HL-60/S4 (cell line): Measurements from ENCODE around the gene TEX19.

Experiments
- in situ Hi-C: fragments of 300-500 bp; cut with MboI; formaldehyde crosslinking; loops from 2 replicates; pipeline ENCODE4 v1.14.3; 2022; ENCODE audit warnings: low sequenced_read_pairs

TEX19 gene, protein sequence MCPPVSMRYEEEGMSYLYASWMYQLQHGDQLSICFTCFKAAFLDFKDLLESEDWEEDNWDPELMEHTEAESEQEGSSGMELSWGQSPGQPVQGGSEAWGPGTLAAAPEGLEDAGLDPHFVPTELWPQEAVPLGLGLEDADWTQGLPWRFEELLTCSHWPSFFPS

DNA sequence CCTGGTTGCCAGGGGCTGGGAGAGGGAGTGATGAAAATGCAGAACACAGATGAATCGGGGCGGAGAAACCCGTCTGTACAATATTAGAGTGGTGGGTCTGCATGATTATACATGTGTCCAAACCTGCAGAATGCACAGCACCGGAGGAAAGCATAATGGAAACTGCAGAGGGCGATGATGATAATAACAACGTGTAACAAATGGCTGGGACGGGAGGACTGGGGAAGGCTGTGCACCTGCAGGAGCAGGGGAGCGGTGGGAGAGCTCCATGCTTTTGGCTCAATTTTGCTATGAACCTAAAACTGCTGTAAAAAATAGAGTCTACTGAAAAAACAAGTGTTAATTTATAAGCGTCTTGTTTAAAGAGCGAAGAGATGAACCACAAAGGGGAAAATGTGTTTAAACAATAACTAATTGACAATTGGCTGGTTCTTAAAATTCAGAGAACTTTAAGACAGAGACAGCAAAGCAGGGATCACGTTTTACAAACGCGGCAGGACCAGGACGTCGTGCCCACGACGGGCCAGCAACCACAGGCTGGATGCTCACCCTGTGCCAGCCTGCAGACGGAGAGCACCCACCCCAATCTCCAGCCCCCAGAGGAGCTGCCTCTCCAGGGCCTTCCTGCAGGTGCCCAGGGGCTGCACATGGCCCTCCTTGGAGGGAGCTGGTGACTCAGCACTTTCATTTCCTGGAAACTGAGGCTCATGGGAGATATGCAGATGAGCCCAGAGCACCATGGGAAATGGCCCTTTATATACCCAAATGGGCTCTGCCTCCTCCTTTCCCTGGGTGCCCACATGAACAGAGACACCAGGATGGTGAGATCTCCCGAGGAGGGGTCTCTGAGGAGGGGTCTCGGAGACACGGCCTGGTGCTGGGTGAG is at the start of gene TEX19:
Gene TEX19, plus strand, starts transcription at position 783 of the 886 bp plus-strand sequence. CDS start 2,904 bp downstream, outside the sequence.
- in situ Hi-C loops, result loop anchor here (10.0 kb wide), 1 partner anchor 406 kb away; no protein-coding TSS in a partner anchor

DNA sequence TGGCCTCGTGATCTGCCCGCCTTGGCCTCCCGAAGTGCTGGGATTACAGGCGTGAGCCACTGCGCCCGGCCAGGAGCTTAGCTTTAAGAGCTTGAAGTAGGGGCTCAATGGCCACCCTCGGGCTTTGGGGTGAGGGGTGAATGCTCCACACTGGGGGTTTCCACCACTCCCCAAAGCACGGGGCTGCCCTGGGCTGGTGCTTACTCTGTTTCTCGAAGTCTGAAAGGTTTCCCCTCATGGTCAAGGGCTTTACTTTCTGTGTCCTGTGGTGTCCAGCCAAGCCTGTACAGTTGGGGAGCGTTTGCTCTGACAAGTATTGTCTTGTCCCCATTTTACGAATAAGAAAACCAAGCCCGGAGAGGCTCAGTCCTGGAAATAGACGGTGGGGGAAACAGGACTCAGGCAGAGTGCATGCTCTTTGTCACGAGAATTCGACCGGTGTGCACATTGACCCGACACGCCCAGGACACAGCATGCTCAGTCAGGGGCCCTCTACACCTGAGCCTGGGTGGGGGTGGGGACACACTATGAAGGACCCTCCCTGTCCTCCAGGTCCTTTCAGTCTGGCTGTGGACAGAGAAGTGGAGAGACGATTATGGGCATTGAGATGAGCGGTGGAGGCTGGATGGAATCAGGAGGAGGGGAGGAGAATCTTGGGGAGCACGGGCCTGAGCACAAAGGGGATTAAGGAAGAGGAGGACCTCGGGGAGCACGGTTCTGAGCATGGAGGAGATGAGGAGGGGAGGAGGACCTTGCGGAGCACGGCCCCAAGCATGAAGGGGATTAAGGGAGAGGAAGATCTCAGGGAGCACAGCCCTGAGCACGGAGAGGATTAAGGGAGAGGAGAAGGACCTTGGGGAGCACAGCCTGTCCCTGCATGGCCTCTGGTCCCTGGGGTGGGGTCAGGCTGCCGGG is 49.1 kb upstream of the TEX19 start:
- in situ Hi-C loops, result no loop called here

GRCh38 chr17:82310877-82311276 is 48.2 kb upstream of the TEX19 start:
- in situ Hi-C loops, result no loop called here

GRCh38 chr17:82311971-82312370 is 47.1 kb upstream of the TEX19 start:
- in situ Hi-C loops, result no loop called here

DNA sequence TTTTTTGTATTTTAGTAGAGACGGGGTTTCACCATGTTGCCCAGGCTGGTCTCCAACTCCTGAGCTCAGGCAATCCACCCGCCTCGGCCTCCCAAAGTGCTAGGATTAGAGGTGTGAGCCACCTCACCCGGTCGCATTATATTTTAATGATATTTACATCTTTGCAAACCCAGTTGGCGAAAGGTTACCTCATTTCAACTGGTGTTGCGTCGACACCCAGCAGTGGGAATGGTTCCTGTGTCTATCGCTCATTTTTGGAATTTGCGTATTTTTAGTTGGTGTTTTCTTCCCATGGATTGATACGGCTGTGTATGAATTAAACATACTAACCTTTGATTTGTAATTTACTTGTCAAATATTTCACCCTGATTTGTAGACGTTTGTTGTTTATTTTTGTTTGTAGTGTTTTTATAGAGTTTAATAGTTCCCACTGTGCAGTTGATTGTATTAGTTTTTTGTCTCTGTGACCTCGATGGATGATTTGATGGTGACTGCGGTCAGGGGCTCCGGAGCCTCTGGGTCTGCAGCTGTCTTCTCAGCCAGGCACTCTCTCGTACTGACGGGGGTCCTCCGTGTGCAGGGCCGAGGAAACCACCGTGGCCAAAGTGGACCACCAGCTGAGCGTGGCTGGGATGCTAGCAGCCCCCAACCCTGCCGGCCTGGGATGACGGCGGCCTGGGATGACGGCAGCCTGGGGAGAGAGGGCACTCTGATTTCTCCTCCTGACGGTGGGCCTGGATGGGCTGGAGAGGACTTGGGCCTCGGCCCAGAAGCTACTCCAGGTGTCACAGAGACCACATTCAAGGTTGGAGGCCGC is 45.6 kb upstream of the TEX19 start:
- in situ Hi-C loops, result no loop called here

- in situ Hi-C loops, result no loop called here
Observed at GRCh38 chr17:82314012-82314726, 44.9 kb upstream of the TEX19 start.

DNA sequence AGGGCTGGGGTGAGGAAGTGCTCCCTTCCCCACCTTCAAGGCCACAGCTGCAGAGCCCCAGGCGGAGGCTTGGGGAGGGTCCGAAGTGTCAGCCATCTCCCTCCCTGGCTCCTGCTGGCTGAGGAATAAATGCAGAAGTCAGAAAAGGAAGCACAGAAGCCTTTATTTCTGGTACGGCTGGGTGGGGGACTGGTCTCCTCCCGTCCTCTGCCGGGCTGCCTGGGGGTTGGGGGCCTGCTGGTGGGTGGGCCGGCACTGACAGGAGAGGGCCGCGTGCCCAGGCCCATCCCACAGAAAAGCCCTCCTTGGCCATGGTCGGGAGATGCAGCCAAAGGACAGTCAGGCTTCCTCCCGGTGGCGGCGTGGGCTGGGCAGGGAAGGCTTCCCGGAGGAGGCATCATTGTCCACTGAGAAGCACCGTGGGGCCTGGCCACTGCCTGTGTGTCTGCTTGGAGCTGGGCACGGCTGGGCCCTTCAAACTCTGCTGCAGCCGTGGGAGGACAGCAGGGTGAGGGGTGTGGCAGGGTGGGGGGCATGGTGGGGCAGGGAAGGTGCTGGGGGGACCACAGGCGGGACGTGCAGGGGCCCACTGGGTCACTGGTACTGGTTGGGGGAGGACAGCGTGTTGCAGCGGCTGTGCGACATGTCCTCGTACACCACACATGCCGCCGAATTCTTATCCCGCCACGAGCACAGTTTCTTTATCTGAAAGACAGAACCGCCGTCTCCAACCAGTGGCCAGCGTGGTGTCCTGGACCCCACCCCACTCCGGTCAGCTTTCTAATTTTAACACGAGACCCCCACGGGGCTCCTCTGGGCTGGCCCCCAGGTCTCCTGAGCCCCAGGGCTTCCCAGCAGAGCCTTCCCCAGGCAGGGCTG is 44.1 kb upstream of the TEX19 start:
- in situ Hi-C loops, result no loop called here

- in situ Hi-C loops, result no loop called here
Observed at GRCh38 chr17:82315703-82316358, 43.2 kb upstream of the TEX19 start.

GRCh38 chr17:82316651-82317393 is 42.2 kb upstream of the TEX19 start:
- in situ Hi-C loops, result no loop called here

DNA sequence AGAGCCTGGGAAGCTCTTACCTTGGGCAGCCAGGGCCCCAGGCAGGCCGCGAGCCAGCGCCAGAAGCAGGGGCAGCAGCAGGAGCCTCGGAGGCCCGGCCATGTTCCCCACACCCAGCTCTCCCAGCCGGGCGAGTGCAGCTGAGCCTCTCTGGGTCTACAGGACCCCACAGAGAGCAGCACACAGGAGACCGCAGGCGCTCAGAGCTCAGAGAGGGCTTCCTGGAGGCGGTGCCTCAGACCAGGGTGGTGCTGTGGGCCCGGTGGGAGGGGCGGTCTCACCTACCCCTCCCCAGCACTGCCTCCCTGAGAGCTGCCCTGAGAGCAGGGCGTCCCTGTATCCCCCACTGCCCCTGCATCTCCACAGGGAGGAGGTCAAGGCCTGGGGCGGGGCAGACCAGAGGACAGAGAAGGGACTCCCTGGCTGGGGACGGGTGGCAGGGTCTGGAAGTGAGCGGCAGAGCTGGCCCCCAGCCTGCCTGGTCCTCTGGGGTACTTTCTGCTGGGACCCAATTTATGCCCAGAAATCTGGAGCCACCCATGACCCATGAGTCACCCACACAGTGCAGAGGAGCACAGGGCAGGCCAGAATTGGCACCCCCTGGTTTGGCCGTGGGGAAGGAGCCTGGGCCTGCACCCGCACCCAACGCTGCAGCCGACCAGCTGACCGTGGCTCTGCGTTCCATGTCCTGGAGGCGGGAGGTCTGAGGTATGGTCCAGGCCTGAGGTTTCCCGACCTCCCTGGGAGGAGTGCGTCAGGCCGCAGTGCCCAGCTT is 41.5 kb upstream of the TEX19 start, which contains the start of gene CD7:
Gene CD7, minus strand, starts transcription at position 215 of the 775 bp plus-strand sequence. Its CDS starts 113 bp downstream, at position 102.
- in situ Hi-C loops, result no loop called here

DNA sequence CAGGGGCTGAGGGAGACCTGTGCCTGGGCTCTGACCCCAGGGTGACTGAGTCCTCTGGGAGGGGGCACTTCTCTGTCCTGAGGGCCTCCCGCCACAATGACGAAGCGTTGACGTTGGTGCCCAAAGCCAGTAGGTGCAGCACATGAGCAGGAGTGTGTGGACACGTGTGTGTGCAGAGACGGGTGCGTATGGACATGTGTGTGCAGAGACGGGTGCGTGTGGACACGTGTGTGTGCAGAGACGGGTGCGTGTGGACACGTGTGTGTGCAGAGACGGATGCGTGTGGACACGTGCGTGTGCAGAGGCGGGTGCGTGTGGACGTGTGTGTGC is 40.9 kb upstream of the TEX19 start:
- in situ Hi-C loops, result no loop called here

- in situ Hi-C loops, result no loop called here
Observed at GRCh38 chr17:82318772-82319606, 40.1 kb upstream of the TEX19 start.

DNA sequence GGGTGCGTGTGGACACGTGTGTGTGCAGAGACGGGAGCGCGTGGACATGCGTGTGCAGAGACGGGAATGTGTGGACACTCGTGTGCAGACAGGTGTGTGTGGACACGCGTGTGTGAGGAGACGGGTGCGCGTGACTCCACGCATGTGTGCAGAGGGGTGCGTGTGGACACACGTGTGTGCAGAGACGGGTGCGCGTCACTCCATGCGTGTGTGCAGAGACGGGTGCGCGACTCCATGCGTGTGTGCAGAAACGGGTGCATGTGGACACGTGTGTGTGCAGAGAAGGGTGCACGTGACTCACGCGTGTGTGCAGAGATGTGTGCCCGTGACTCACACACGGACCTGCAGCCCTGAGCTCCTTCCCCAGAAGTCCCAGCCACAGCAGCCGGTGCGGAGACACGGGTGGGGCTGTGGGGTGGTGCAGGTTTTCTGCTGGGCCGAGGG is 39.4 kb upstream of the TEX19 start:
- in situ Hi-C loops, result loop anchor here (10.0 kb wide), 1 partner anchor 75 kb away; no protein-coding TSS in a partner anchor

DNA sequence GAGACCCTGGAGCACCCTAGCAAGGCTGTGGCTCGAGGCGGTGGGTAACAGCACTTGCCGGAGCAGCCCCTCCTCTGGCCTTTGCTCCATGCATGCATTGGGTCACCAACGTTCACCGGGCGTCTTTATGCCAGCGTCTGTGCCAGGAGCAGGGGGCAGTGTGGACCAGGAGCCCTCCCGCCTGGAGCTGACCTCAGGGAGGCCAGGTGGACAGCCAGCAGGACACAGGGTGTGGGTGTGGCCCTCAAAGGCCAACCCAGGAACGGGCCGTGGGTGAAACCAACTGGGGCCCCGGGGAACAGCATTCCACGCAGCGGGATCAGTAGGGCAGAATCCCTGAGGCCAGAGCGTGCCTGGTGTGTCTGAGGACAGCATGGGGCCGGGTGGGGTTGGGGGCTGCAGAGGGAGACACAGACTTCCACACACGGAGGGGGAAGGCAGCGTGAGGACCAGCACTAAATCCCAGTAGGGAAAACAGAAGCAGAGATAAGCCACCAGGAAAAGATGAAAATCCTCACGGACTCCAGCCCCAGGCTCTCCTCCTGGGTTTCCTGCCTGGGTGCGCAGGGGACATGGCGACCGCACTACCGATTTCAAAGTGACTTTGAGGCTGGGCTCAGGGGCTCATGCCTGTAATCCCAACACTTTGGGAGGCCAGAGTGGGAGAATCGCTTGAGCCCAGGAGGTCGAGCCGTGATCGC is 38.8 kb upstream of the TEX19 start:
- in situ Hi-C loops, result loop anchor here (10.0 kb wide), 1 partner anchor 75 kb away; no protein-coding TSS in a partner anchor
